NCI-H2227 (cell line): ENCODE results near the gene KCNS1.
"Not testable (repeated sequence)": the region's sequence is repeated elsewhere in the genome, so short reads cannot be mapped to it uniquely, and the experiment has no call there.

ENCODE experiments used
- DNase-seq: peaks from one replicate; lab custom pipeline; 2025; ENCODE audit not compliant: unreplicated experiment; lab: John Stamatoyannopoulos, UW

KCNS1 gene

GRCh38 chr20:45080867-45081624, 19.9 kb downstream of the KCNS1 start:
- DNase-seq = no peak

- no peak for DNase-seq
Measured at GRCh38 chr20:45077559-45077958, 23.4 kb downstream of the KCNS1 start.

- DNase-seq = no peak
Measured at GRCh38 chr20:45073221-45073620, 27.7 kb downstream of the KCNS1 start.

- DNase-seq = no peak
Measured at GRCh38 chr20:45072066-45072465, 28.9 kb downstream of the KCNS1 start.

GRCh38 chr20:45070932-45071632, 29.8 kb downstream of the KCNS1 start:
- DNase-seq = no peak

- DNase-seq = no peak
Measured at GRCh38 chr20:45069261-45069660, 31.7 kb downstream of the KCNS1 start.

- DNase-seq = no peak
Measured at GRCh38 chr20:45067558-45067957, 33.4 kb downstream of the KCNS1 start.

GRCh38 chr20:45067087-45067486, 33.8 kb downstream of the KCNS1 start:
- DNase-seq = no peak

GRCh38 chr20:45066372-45066771, 34.6 kb downstream of the KCNS1 start:
- no peak for DNase-seq

- no peak for DNase-seq
Measured at GRCh38 chr20:45064812-45065211, 36.1 kb downstream of the KCNS1 start.

GRCh38 chr20:45063107-45063506, 37.8 kb downstream of the KCNS1 start:
- not testable (repeated sequence) for DNase-seq

GRCh38 chr20:45061244-45061643, 39.7 kb downstream of the KCNS1 start:
- DNase-seq = no peak

- DNase-seq = no peak
Measured at GRCh38 chr20:45060294-45060693, 40.6 kb downstream of the KCNS1 start.

GRCh38 chr20:45059022-45059728, 41.8 kb downstream of the KCNS1 start:
- DNase-seq = no peak

- DNase-seq = no peak
Measured at GRCh38 chr20:45058168-45058850, 42.6 kb downstream of the KCNS1 start.

- DNase-seq = no peak
Measured at GRCh38 chr20:45056473-45057173, 44.3 kb downstream of the KCNS1 start.

- DNase-seq = no peak
Measured at GRCh38 chr20:45055056-45055455, 45.9 kb downstream of the KCNS1 start.

- DNase-seq = no peak
Measured at GRCh38 chr20:45053430-45054351, 47.2 kb downstream of the KCNS1 start.

- no peak for DNase-seq
Measured at GRCh38 chr20:45052698-45053429, 48.1 kb downstream of the KCNS1 start.
